Right lobe of liver (tissue), 4 donors: ENCODE results near the gene CALHM3.

Experiments
- POLR2A ChIP-seq: fragments of 450-650 bp; IDR thresholded peaks from one replicate; pipeline ENCODE4 v1.6.1; 2017; ENCODE audit warnings: antibody characterized with exemption, mild to moderate bottlenecking
- TF ChIP-seq, protein P1 (sequence below), 4 donors: fragments of 200-600 bp in 3 of 4; fragments of 450-650 bp in 1 of 4; IDR thresholded peaks; one replicate each; pipeline versions ENCODE4 v1.5.1 to v1.8.0; 2016 to 2022; ENCODE audit warnings: antibody characterized with exemption in 4 of 4, mild to moderate bottlenecking in 2 of 4
- donor health status: DM: no; HTN: no; CAD: no.
- donor health status: DM: no; HTN: no; CAD: no.
- donor health status: DM: no; HTN: yes; CAD: no.

DNA sequence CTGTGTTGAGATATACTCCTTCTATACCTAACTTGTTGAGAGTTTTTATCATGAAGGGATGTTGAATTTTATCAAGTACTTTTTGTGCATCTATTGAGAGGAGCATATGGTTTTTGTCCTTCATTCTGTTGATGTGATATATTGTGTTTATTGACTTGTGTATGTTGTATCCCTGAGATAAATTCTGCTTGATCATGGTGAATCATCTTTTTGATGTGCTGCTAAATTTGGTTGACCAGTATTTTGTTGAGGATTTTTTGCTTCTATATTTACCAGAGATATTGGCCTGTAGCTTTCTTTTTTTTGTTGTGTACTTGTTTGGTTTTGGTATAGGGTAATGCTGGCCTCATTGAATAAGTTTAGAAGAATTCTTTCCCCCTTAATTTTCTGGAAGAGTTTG, 46.9 kb upstream of the CALHM3 start:
- no peak for TF ChIP-seq POLR2A
- TF ChIP-seq, protein P1, sequence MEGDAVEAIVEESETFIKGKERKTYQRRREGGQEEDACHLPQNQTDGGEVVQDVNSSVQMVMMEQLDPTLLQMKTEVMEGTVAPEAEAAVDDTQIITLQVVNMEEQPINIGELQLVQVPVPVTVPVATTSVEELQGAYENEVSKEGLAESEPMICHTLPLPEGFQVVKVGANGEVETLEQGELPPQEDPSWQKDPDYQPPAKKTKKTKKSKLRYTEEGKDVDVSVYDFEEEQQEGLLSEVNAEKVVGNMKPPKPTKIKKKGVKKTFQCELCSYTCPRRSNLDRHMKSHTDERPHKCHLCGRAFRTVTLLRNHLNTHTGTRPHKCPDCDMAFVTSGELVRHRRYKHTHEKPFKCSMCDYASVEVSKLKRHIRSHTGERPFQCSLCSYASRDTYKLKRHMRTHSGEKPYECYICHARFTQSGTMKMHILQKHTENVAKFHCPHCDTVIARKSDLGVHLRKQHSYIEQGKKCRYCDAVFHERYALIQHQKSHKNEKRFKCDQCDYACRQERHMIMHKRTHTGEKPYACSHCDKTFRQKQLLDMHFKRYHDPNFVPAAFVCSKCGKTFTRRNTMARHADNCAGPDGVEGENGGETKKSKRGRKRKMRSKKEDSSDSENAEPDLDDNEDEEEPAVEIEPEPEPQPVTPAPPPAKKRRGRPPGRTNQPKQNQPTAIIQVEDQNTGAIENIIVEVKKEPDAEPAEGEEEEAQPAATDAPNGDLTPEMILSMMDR (IDR thresholded peaks at IDR 0.05), result no peak
